Measurements from ENCODE around the gene BAHCC1. TPM values are rescaled to one million over a fixed set of nuclear protein-coding genes. Genes with fewer than 3 reads are reported as not detected.

The BAHCC1 gene
- total RNA-seq, 2 donors from 2014 or later, result 41.2 to 69.6 TPM

GRCh38 chr17:81381632-81382577 lies 13.4 kb upstream of the BAHCC1 start:
- DNase-seq (ENCODE audit: low spot score), result no peak
- H3K4me3 ChIP-seq, result no peak overlapping the region
- no peak overlapping the region for H3K27ac ChIP-seq
- no peak for ATAC-seq (ENCODE audit: insufficient number of reproducible peaks, low FRiP score, low read depth)
- TF ChIP-seq CTCF (IDR thresholded peaks at IDR 0.05), result no peak
- H3K36me3 ChIP-seq, result no peaks in the 10 kb centered on the region
- peaks cover 3 to 9% of the 10 kb centered on the region in 2 donors for H3K4me1 ChIP-seq (ENCODE audit: control insufficient read depth in 1 of 2, low read depth in 2 of 2)
- H3K27me3 ChIP-seq (replicated peaks; ENCODE audit: insufficient read depth), result no peaks in the 10 kb centered on the region
- no peaks in the 10 kb centered on the region for H3K9me3 ChIP-seq

- ATAC-seq (ENCODE audit: insufficient number of reproducible peaks, low FRiP score, low read depth), result no peak
These were observed 12.4 kb upstream of the BAHCC1 start for GRCh38 chr17:81382851-81383250.

GRCh38 chr17:81383504-81384421 lies 11.5 kb upstream of the BAHCC1 start:
- ATAC-seq (ENCODE audit: insufficient number of reproducible peaks, low FRiP score, low read depth), result no peak
- Histone ChIP-seq H3K27ac (no peak overlapping the region), H3K4me3 (no peak overlapping the region), H3K27me3 (replicated peaks; ENCODE audit: insufficient read depth) (no peaks in the 10 kb centered on the region), H3K4me1 (ENCODE audit: control insufficient read depth in 1 of 2, low read depth in 2 of 2) (peaks cover 3 to 24% of the 10 kb centered on the region in 2 donors), H3K9me3 (no peaks in the 10 kb centered on the region), H3K36me3 (no peaks in the 10 kb centered on the region)
- DNase-seq (ENCODE audit: low spot score), result no peak
- no peak for TF ChIP-seq CTCF (IDR thresholded peaks at IDR 0.05)

More at GRCh38 chr17:81382851-81383250, 12.4 kb upstream of the BAHCC1 start:
- DNase-seq (ENCODE audit: low spot score), result no peak
- Histone ChIP-seq H3K27me3 (replicated peaks; ENCODE audit: insufficient read depth) (no peaks in the 10 kb centered on the region), H3K9me3 (no peaks in the 10 kb centered on the region), H3K4me1 (ENCODE audit: control insufficient read depth in 1 of 2, low read depth in 2 of 2) (peaks cover 3 to 15% of the 10 kb centered on the region in 2 donors), H3K4me3 (no peak overlapping the region), H3K27ac (no peak overlapping the region), H3K36me3 (no peaks in the 10 kb centered on the region)
- no peak for TF ChIP-seq CTCF (IDR thresholded peaks at IDR 0.05)

- Histone ChIP-seq H3K4me1 (ENCODE audit: control insufficient read depth in 1 of 2, low read depth in 2 of 2) (peaks cover 3 to 29% of the 10 kb centered on the region in 2 donors), H3K27ac (no peak overlapping the region), H3K9me3 (no peaks in the 10 kb centered on the region), H3K27me3 (replicated peaks; ENCODE audit: insufficient read depth) (no peaks in the 10 kb centered on the region), H3K36me3 (no peaks in the 10 kb centered on the region), H3K4me3 (no peak overlapping the region)
- ATAC-seq (ENCODE audit: insufficient number of reproducible peaks, low FRiP score, low read depth) (no peak), DNase-seq (ENCODE audit: low spot score) (no peak)
- no peak for TF ChIP-seq CTCF (IDR thresholded peaks at IDR 0.05)
These were observed 10.3 kb upstream of the BAHCC1 start for GRCh38 chr17:81384929-81385319.
